ENCODE data around the gene CRTC3.
A peak's percentile ranks its signal among the peaks of the same experiment; 100 is the strongest.
"Not testable (repeated sequence)": the region's sequence is repeated elsewhere in the genome, so short reads cannot be mapped to it uniquely, and the experiment has no call there.

Gene CRTC3

GRCh38 chr15:90633360-90633759 is 103.6 kb downstream of the CRTC3 start:
- DNase-seq = no peak

- DNase-seq = not testable (repeated sequence)
These were observed 107.3 kb downstream of the CRTC3 start for GRCh38 chr15:90636993-90637392.

GRCh38 chr15:90637693-90638092 is 108.0 kb downstream of the CRTC3 start:
- DNase-seq = no peak

GRCh38 chr15:90638201-90638691 is 108.5 kb downstream of the CRTC3 start:
- no peak for DNase-seq

- no peak for DNase-seq
These were observed 109.2 kb downstream of the CRTC3 start for GRCh38 chr15:90638963-90639362.

- DNase-seq = no peak
These were observed 111.1 kb downstream of the CRTC3 start for GRCh38 chr15:90640862-90641261.

- DNase-seq = no peak
These were observed 112.1 kb downstream of the CRTC3 start for GRCh38 chr15:90641581-90642463.

- no peak for DNase-seq
These were observed 113.0 kb downstream of the CRTC3 start for GRCh38 chr15:90642464-90643300.

- DNase-seq = no peak
These were observed 113.5 kb downstream of the CRTC3 start for GRCh38 chr15:90643301-90643632.

- no peak for DNase-seq
These were observed 114.8 kb downstream of the CRTC3 start for GRCh38 chr15:90644526-90644925.

GRCh38 chr15:90644952-90645725 is 115.4 kb downstream of the CRTC3 start:
- no peak for DNase-seq

GRCh38 chr15:90645873-90646575 is 116.3 kb downstream of the CRTC3 start:
- DNase-seq = no peak

GRCh38 chr15:90646662-90647305 is 117.1 kb downstream of the CRTC3 start:
- no peak for DNase-seq

GRCh38 chr15:90647326-90647725 is 117.6 kb downstream of the CRTC3 start:
- DNase-seq = no peak

GRCh38 chr15:90648137-90649070 is 118.7 kb downstream of the CRTC3 start:
- peak; percentile 95 for DNase-seq

- no peak for DNase-seq
These were observed 120.6 kb downstream of the CRTC3 start for GRCh38 chr15:90650117-90650955.

- DNase-seq = no peak
These were observed 121.4 kb downstream of the CRTC3 start for GRCh38 chr15:90650956-90651689.

- peak; percentile 39 for DNase-seq
These were observed 124.8 kb downstream of the CRTC3 start for GRCh38 chr15:90654233-90655136.
